ENCODE measurements around the gene UNC13A. TPM values are rescaled to one million over a fixed set of nuclear protein-coding genes. Genes with fewer than 3 reads are reported as not detected.

Gene UNC13A
- total RNA-seq, 1 donor from 2014 or later = 1.3 TPM

DNA sequence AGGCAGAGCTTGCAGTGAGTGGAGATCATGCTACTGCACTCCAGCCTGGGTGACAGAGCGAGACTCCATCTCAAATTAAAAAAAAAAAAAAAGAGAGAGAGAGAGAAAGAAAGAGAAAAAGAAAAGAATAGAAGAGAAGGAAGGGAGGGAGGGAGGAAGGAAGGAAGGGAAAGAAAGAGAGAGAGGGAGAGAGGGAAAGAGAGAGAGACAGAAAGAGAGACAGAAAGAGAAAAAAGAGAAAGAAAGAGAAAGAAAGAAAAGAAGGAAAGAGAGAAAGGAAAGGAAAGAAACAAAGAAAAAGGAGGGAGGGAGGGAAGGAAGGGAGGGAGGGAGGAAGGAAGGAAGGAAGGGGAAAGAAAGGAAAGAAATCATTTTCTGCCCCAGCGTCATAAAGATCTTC, 7.0 kb upstream of the UNC13A start:
- Mint-ChIP-seq H3K27me3 (ENCODE audit: insufficient read depth, low read depth) (peaks cover 15% of the 10 kb centered on the region), H3K4me3 (no peak overlapping the region), H3K27ac (no peak overlapping the region), H3K9me3 (no peaks in the 10 kb centered on the region), H3K4me1 (peaks cover 5% of the 10 kb centered on the region), H3K36me3 (no peaks in the 10 kb centered on the region)
- no peak overlapping the region for H3K27ac ChIP-seq
- H3K4me1 ChIP-seq = no peaks in the 10 kb centered on the region
- DNase-seq (ENCODE audit: low spot score) = no peak
- H3K4me2 ChIP-seq = no peak overlapping the region
- peaks cover 4% of the 10 kb centered on the region for H3F3A ChIP-seq (ENCODE audit: low read depth)
- no peak overlapping the region for H3K9ac ChIP-seq
- H3K36me3 ChIP-seq = no peaks in the 10 kb centered on the region
- TF ChIP-seq EZH2phosphoT487 (IDR thresholded peaks at IDR 0.05) (no peak), CTCF (IDR thresholded peaks at IDR 0.05) (no peak), EZH2 (IDR thresholded peaks at IDR 0.05) (no peak)
- no peaks in the 10 kb centered on the region for H3K9me3 ChIP-seq (ENCODE audit: low read depth)
- no peaks in the 10 kb centered on the region for H3K79me2 ChIP-seq (ENCODE audit: low read depth)
- H2AFZ ChIP-seq (replicated peaks) = no peak overlapping the region
- no peaks in the 10 kb centered on the region for H4K20me1 ChIP-seq (ENCODE audit: low read depth)
- peaks cover 2% of the 10 kb centered on the region for H3K27me3 ChIP-seq
- no peak overlapping the region for H3K4me3 ChIP-seq

GRCh38 chr19:17692566-17692965, 4.4 kb upstream of the UNC13A start:
- TF ChIP-seq EZH2 (IDR thresholded peaks at IDR 0.05) (no peak), CTCF (IDR thresholded peaks at IDR 0.05) (no peak), EZH2phosphoT487 (IDR thresholded peaks at IDR 0.05) (no peak)
- Histone ChIP-seq H3F3A (ENCODE audit: low read depth) (peaks cover 14% of the 10 kb centered on the region), H3K4me2 (no peak overlapping the region), H3K27ac (no peak overlapping the region), H3K9me3 (ENCODE audit: low read depth) (no peaks in the 10 kb centered on the region), H3K4me3 (no peak overlapping the region), H3K36me3 (no peaks in the 10 kb centered on the region), H2AFZ (replicated peaks) (no peak overlapping the region), H3K9ac (no peak overlapping the region), H3K4me1 (peaks cover 6% of the 10 kb centered on the region), H3K79me2 (ENCODE audit: low read depth) (no peaks in the 10 kb centered on the region), H3K27me3 (peaks cover 8% of the 10 kb centered on the region), H4K20me1 (ENCODE audit: low read depth) (peaks cover 11% of the 10 kb centered on the region)
- Mint-ChIP-seq H3K9me3 (no peaks in the 10 kb centered on the region), H3K27ac (no peak overlapping the region), H3K36me3 (no peaks in the 10 kb centered on the region), H3K4me3 (no peak overlapping the region), H3K27me3 (ENCODE audit: insufficient read depth, low read depth) (peaks cover 18% of the 10 kb centered on the region), H3K4me1 (peaks cover 9% of the 10 kb centered on the region)
- no peak for DNase-seq (ENCODE audit: low spot score)

DNA sequence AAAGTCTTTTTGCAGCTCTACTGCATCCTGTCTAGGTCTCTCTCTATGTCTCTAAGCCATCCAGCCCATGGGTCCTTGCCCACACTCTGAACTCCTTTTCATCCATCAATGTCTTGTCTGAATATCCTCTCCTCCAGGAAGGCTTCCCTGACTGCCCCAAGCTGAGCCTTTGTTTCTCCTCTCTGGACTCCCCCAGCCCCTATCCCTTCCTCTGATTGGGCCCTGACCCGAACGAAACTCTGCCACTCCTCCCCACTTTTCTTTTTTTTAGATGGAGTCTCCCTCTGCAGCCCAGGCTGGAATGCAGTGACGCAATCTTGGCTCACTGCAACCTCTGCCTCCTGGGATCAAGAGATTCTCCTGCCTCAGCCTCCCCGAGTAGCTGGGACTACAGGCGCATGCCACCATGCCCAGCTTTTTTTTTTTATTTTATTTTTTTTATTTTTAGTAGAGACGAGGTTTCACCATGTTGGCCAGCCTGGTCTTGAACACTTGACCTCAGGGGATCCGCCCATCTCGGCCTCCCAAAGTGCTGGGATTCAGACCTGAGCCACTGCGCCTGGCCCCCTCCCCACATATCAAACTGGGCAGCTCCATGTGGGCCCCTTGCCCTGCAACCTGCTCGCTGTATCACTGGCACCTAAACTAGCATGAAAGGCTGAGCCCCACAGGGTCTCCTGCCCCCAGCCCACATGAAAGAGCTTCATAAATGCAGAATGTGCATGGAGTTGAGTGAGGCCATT, 870 bp upstream of the UNC13A start:
- H3K4me2 ChIP-seq = peak overlapping the region; percentile 89
- no peak overlapping the region for H3K9ac ChIP-seq
- no peak overlapping the region for H3K27ac Mint-ChIP-seq

More for the DNA sequence above, 870 bp upstream of the UNC13A start:
- Histone ChIP-seq H3K9me3 (ENCODE audit: low read depth) (no peaks in the 10 kb centered on the region), H2AFZ (replicated peaks) (no peak overlapping the region), H3K36me3 (no peaks in the 10 kb centered on the region), H3K4me3 (no peak overlapping the region), H3F3A (ENCODE audit: low read depth) (peaks cover 16% of the 10 kb centered on the region), H4K20me1 (ENCODE audit: low read depth) (peaks cover 23% of the 10 kb centered on the region), H3K4me1 (peaks cover 24% of the 10 kb centered on the region), H3K27me3 (peaks cover 29% of the 10 kb centered on the region), H3K27ac (no peak overlapping the region), H3K79me2 (ENCODE audit: low read depth) (no peaks in the 10 kb centered on the region)
- Mint-ChIP-seq H3K36me3 (no peaks in the 10 kb centered on the region), H3K4me1 (peaks cover 25% of the 10 kb centered on the region), H3K27me3 (ENCODE audit: insufficient read depth, low read depth) (peaks cover 32% of the 10 kb centered on the region), H3K9me3 (no peaks in the 10 kb centered on the region), H3K4me3 (peak overlapping the region; percentile 81)
- no peak for TF ChIP-seq CTCF (IDR thresholded peaks at IDR 0.05)
- TF ChIP-seq EZH2phosphoT487 (IDR thresholded peaks at IDR 0.05) = no peak
- no peak for TF ChIP-seq EZH2 (IDR thresholded peaks at IDR 0.05)
- DNase-seq (ENCODE audit: low spot score) = no peak
